Lower leg skin (tissue), 4 donors: ENCODE data around the gene USP13. TPM values are rescaled to one million over a fixed set of nuclear protein-coding genes. Genes with fewer than 3 reads are reported as not detected.

Source experiments
- DNase-seq, 2 donors: peaks; one replicate each; pipeline ENCODE4 v3.0.0-alpha.2; 2019; ENCODE audit warnings: low spot score in 2 of 2
- H3K4me3 ChIP-seq: fragments of 200-600 bp; sonication (generic); 2 replicates; pipeline ENCODE4 v1.5.1; 2017; ENCODE audit warnings: mild to moderate bottlenecking, low read depth; ENCODE audit not compliant: poor library complexity, severe bottlenecking
- POLR2A ChIP-seq, 2 donors: fragments of 450-650 bp; IDR thresholded peaks; one replicate each; pipeline ENCODE4 v1.6.1; 2016 to 2017; ENCODE audit warnings: antibody characterized with exemption in 2 of 2, mild to moderate bottlenecking in 1 of 2, moderate library complexity in 1 of 2
- WGBS, 2 donors: methylation state at CpG; one replicate each; pipeline ENCODE4 v1.1.5; 2018; 5-methylcytosine and 5-hydroxymethylcytosine counted together
- intact Hi-C: fragments of 100-400 bp; cut with DNase I; formaldehyde crosslinking; loops from one replicate; pipeline ENCODE4 v1.15.0; 2023; ENCODE audit warnings: low total_unique reads
- total RNA-seq, 4 donors: library from RNA; depleted of rRNA; stranded (reverse); fragments of >200 nt; gene quantifications; one replicate each; pipeline ENCODE4 v1.1.0, GENCODE V29; 2016
- TF ChIP-seq, protein P1 (sequence below), 3 donors: fragments of 450-650 bp; IDR thresholded peaks; one replicate each; pipeline ENCODE4 v1.5.1; 2016; ENCODE audit warnings: antibody characterized with exemption in 3 of 3, mild to moderate bottlenecking in 3 of 3, moderate library complexity in 2 of 3

The USP13 gene
- total RNA-seq, 4 donors from 2014 or later, result 1.6 to 9.4 (median 5.8) TPM

DNA sequence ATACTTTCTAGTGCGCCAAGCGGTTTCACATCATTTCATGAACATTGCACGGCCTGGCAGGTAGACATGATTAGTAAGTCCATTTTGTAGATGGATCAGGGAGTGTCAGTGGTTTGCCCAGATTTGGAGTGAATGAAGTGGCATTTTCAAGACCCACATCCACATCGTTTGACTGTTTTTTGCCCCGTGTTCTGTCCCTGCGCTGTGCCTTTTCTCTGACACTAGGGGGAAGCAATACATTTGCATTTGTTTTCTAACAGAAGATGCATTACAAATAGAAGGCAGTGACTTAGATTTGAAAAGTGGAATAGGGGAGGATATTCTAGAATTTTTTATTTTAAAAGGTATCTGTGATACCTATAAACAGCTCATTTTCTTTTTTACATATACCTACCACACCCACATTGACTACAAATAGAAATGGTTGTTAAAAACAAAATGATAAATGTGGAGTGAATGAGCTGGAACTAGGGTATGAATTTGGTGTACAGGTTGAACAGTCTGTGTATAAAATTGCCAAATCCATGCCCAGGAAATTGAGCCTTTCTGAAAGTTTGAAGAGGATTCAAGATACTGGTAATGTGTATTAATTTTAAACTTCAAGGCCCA lies 98.0 kb downstream of the USP13 start:
- intact Hi-C loops, result no loop called here
- DNase-seq, result no peak
- H3K4me3 ChIP-seq, result no peak overlapping the region
- no peak for TF ChIP-seq POLR2A (IDR thresholded peaks at IDR 0.05)
- TF ChIP-seq, protein P1, sequence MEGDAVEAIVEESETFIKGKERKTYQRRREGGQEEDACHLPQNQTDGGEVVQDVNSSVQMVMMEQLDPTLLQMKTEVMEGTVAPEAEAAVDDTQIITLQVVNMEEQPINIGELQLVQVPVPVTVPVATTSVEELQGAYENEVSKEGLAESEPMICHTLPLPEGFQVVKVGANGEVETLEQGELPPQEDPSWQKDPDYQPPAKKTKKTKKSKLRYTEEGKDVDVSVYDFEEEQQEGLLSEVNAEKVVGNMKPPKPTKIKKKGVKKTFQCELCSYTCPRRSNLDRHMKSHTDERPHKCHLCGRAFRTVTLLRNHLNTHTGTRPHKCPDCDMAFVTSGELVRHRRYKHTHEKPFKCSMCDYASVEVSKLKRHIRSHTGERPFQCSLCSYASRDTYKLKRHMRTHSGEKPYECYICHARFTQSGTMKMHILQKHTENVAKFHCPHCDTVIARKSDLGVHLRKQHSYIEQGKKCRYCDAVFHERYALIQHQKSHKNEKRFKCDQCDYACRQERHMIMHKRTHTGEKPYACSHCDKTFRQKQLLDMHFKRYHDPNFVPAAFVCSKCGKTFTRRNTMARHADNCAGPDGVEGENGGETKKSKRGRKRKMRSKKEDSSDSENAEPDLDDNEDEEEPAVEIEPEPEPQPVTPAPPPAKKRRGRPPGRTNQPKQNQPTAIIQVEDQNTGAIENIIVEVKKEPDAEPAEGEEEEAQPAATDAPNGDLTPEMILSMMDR (IDR thresholded peaks at IDR 0.05), result no peak
- WGBS, 2 donors, result 75 to 76% methylated on average over 6 of the region's 6 CpGs

DNA sequence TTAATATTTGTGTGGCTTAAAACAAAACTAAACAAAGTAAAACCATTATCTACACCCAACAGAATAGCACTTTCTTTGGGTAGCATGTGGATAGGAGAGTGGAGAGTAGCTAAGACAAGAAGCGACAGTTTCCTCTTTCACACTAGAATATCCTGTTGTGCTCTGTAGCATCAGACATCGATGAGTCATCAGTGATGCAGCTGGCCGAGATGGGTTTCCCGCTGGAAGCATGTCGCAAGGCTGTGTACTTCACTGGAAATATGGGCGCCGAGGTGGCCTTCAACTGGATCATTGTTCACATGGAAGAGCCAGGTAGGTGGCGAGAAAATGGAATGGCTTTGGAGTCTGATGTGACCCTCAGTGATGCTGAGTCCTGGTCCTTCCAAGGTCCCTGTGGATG lies 108.1 kb downstream of the USP13 start:
- WGBS, 2 donors, result 92 to 94% methylated on average over 8 of the region's 8 CpGs
- no peak for DNase-seq
- intact Hi-C loops, result no loop called here
- no peak overlapping the region for H3K4me3 ChIP-seq
- TF ChIP-seq POLR2A (IDR thresholded peaks at IDR 0.05), result no peak
- TF ChIP-seq, protein P1 (IDR thresholded peaks at IDR 0.05), result no peak

DNA sequence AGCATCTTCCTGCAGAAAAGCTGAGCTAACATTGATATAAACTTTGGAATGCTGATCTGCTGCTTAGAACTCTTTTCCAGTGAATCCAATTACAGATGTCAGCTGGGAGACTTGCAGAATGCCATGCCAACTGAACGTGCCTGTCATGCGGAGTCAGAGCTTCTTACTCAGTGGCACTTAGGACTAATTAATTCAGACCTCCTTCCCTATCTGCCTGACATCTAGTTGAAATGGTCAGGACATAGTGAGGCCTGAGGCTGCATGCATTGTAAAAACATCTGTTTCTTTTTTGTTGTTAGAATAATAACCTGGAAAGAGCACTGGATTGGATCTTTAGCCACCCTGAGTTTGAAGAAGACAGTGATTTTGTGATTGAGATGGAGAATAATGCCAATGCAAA lies 112.6 kb downstream of the USP13 start:
- intact Hi-C loops, result no loop called here
- DNase-seq, result no peak
- WGBS, 2 donors, result 76 to 84% methylated on average over 2 of the region's 2 CpGs

DNA sequence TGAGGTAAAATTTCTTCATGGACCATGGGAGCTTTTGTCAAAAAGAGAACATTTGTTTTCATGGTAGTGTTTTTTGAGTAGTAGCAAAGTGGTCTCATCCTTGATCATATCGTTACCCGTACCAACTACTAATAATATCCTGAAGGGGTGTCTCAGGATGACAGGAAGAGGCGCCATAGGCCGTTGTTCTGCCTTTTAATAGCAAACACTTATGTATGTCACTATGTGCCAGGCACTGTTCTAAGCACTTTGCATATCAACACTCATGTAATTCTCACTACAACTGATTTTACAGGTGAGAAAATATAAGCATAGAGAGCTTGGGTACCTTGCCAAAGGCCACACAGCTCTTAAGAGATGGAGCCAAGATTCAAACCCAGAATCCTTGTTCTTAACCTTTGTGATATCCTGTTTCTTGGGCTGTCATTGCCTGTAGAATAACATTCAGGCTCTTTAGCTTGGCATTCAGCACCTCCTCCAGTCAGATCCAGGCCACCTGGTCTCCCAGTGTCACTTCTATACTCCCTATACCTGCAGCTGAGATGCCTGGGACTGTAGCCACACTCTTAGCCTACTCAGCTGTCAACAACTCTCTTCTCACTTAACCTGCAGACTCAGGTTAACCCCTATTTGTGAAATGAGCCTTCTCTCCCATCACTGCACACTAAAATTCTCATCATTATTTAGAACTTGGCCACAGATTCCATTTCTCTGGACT lies 113.7 kb downstream of the USP13 start:
- TF ChIP-seq POLR2A (IDR thresholded peaks at IDR 0.05), result no peak
- no peak for DNase-seq
- WGBS, 2 donors, result 94 to 100% methylated on average over 4 of the region's 4 CpGs
- H3K4me3 ChIP-seq, result no peak overlapping the region
- intact Hi-C loops, result no loop called here

More for the DNA sequence above, 112.6 kb downstream of the USP13 start:
- H3K4me3 ChIP-seq, result no peak overlapping the region
- TF ChIP-seq, protein P1 (IDR thresholded peaks at IDR 0.05), result no peak

DNA sequence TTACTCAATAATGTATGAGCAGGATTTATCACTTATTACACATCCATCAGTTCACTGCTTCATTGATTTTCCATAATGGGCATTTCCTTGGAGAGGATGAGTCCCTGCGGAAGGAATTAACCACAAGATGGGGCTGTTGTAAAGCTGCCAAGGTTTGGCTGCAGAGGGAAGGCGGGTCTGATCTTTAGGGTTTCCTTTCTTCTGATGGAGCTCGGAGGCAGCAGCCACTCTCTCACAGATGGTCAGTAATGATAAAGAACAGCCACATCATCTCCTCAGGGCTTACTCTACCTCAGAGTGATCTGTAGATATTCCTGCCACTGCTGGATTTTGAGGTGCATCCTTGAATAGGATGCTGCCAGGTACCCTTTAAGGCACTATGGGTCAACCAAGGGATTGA lies 115.2 kb downstream of the USP13 start:
- intact Hi-C loops, result no loop called here
- no peak for TF ChIP-seq POLR2A (IDR thresholded peaks at IDR 0.05)
- TF ChIP-seq, protein P1 (IDR thresholded peaks at IDR 0.05), result no peak

DNA sequence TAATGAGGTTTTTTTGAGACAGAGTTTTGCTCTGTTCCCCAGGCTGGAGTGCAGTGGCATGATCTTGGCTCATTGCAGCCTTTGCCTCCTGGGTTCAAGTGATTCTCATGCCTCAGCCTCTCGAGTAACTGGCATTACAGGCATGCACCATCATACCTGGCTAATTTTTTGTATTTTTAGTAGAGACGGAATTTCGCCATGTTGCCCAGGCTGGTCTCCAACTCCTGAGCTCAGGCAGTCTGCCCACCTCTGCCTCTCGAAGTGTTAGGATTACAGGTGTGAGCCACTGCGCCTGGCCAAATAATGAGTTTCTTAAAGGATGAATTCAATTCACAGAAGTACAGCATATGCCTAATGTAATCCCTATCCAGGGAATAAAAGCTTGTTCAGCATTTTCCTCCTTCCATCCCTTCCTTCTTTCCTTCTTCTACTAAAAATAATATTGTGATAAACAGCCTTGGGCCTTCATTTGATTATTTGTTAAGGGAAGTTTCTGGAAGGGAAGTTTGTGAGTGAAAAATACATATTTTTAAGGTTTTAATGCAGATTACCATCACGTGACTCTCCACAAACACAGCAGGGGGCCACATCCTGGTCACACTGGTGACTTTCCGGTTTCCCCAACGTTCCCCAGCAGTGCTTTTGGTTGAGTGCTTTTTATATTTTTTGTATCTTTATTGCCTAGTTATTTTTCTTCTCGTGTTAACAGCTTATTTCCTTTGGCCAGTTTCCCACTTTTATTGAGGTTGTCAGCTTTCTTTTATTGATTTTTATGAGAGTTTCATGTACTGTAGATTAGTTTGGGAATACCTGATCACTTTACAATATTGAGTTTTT lies 116.8 kb downstream of the USP13 start:
- no peak for DNase-seq
- TF ChIP-seq, protein P1 (IDR thresholded peaks at IDR 0.05), result no peak
- no peak for TF ChIP-seq POLR2A (IDR thresholded peaks at IDR 0.05)
- intact Hi-C loops, result no loop called here
- no peak overlapping the region for H3K4me3 ChIP-seq
- 63 to 73% methylated on average over 9 of the region's 9 CpGs for WGBS, 2 donors

More for the DNA sequence above, 115.2 kb downstream of the USP13 start:
- WGBS, 2 donors, result 52% methylated on average over 3 of the region's 3 CpGs
- H3K4me3 ChIP-seq, result no peak overlapping the region
- no peak for DNase-seq
